ENCODE data around the gene EVI5L. TPM values are rescaled to one million over a fixed set of nuclear protein-coding genes. Genes with fewer than 3 reads are reported as not detected.

Gene EVI5L
- total RNA-seq, 1 donor from 2014 or later: 19.0 TPM

GRCh38 chr19:7787602-7788177 lies 42.3 kb upstream of the EVI5L start:
- Mint-ChIP-seq H3K4me3 (peak overlapping the region; percentile 75), H3K9me3 (peaks cover 11% of the 10 kb centered on the region), H3K4me1 (ENCODE audit: unreplicated experiment) (no peaks in the 10 kb centered on the region), H3K27ac (no peak overlapping the region), H3K27me3 (peaks cover 71% of the 10 kb centered on the region), H3K36me3 (peaks cover 6% of the 10 kb centered on the region)
- TF ChIP-seq CTCF (conservative IDR thresholded peaks at IDR 0.05): no peak
- DNase-seq (ENCODE audit: extremely low spot score, unreplicated experiment): no peak

DNA sequence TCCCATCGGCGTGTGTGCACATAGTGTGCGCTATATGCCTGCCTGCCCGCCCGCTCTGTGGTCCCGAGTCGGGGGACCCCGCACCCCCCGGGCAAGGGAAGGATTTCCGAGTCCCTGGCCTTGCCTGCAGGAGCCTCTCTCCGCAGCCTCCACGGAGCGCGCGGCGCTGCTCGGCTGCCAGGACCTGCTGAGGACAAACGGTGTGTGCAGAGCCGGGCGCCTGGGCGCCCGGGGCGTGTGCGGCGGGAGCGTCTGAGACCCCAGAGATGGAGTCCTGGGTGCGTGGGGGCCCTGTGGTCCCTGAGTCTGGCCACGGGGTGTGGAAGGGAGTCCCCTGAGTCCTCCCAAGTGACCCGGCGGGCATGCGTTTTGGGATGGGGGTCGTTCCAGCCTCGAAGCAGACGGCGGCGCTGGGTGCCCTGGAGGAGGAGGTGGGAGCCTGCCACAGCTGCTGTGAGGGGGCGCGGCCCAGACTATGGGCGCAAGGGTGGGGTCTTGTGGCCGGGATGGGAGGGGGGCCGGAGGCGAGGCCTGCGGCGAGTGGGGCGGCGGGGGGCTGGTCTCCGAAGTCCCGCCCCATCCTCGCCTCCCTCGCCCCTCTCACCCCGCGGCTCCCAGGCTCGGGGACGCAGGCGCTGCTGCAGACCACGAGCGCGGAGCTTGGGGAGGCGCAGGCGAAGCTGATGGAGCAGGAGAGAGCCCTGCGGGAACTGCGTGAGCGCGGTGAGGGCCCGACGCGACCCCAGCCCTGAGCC lies 41.7 kb upstream of the EVI5L start:
- H3K27ac Mint-ChIP-seq: no peak overlapping the region
- H3K27me3 Mint-ChIP-seq: peaks cover 65% of the 10 kb centered on the region
- no peak for TF ChIP-seq CTCF (conservative IDR thresholded peaks at IDR 0.05)
- H3K9me3 Mint-ChIP-seq: peaks cover 11% of the 10 kb centered on the region
- H3K4me1 Mint-ChIP-seq (ENCODE audit: unreplicated experiment): no peaks in the 10 kb centered on the region
- no peak for DNase-seq (ENCODE audit: extremely low spot score, unreplicated experiment)
- H3K36me3 Mint-ChIP-seq: peaks cover 6% of the 10 kb centered on the region
- H3K4me3 Mint-ChIP-seq: no peak overlapping the region

DNA sequence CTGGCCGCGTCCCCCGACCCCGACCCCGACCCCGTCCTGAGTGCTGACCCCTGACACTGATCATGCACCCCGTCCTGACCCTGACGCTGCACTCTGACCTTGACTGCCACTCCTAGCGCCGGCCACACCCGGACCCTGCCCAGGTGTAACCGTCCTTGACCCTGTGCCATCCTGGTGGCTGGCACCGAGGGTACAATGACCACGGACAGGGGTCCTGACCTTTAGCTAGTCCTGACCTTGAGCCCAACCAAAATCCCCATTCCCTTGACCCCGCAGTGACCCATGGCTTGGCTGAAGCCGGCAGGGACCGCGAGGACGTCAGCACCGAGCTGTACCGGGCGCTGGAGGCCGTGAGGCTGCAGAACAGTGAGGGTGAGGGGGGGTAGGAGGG lies 41.1 kb upstream of the EVI5L start:
- Mint-ChIP-seq H3K27ac (no peak overlapping the region), H3K9me3 (peaks cover 6% of the 10 kb centered on the region), H3K27me3 (peaks cover 59% of the 10 kb centered on the region), H3K4me3 (no peak overlapping the region), H3K4me1 (ENCODE audit: unreplicated experiment) (no peaks in the 10 kb centered on the region), H3K36me3 (peaks cover 6% of the 10 kb centered on the region)
- DNase-seq (ENCODE audit: extremely low spot score, unreplicated experiment): no peak
- TF ChIP-seq CTCF (conservative IDR thresholded peaks at IDR 0.05): no peak

DNA sequence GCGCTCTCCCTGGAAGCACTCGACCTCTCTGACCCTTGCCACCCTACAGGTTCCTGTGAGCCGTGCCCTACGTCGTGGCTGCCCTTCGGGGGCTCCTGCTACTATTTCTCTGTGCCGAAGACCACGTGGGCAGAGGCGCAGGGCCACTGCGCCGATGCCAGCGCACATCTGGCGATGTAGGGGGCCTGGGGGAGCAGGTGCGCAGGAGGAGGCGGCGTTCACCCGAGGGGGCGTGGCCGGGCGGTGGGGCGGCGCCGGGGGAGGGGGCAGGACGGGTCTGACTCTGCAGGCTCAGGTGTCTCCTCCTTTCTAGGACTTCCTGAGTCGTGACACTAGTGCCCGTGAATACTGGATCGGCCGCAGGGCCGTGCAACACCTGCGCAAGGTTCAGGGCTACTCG lies 40.6 kb upstream of the EVI5L start:
- H3K4me1 Mint-ChIP-seq (ENCODE audit: unreplicated experiment): no peaks in the 10 kb centered on the region
- H3K4me3 Mint-ChIP-seq: peak overlapping the region; percentile 73
- DNase-seq (ENCODE audit: extremely low spot score, unreplicated experiment): no peak
- TF ChIP-seq CTCF (conservative IDR thresholded peaks at IDR 0.05): no peak
- peak overlapping the region; percentile 72 for H3K27ac Mint-ChIP-seq
- peaks cover 4% of the 10 kb centered on the region for H3K9me3 Mint-ChIP-seq
- peaks cover 58% of the 10 kb centered on the region for H3K27me3 Mint-ChIP-seq
- peaks cover 6% of the 10 kb centered on the region for H3K36me3 Mint-ChIP-seq

GRCh38 chr19:7790416-7790815 lies 39.6 kb upstream of the EVI5L start:
- no peaks in the 10 kb centered on the region for H3K4me1 Mint-ChIP-seq (ENCODE audit: unreplicated experiment)

More at GRCh38 chr19:7790416-7790815, 39.6 kb upstream of the EVI5L start:
- H3K27ac Mint-ChIP-seq: no peak overlapping the region
- peaks cover 52% of the 10 kb centered on the region for H3K27me3 Mint-ChIP-seq
- H3K4me3 Mint-ChIP-seq: peak overlapping the region; percentile 58
- no peak for TF ChIP-seq CTCF (conservative IDR thresholded peaks at IDR 0.05)
- peaks cover 4% of the 10 kb centered on the region for H3K9me3 Mint-ChIP-seq
- H3K36me3 Mint-ChIP-seq: peaks cover 6% of the 10 kb centered on the region
- DNase-seq (ENCODE audit: extremely low spot score, unreplicated experiment): no peak

All from type B pancreatic cell (in vitro differentiated cells).